WTC11 (cell line): ENCODE results near the gene PPP1R3E. TPM values are rescaled to one million over a fixed set of nuclear protein-coding genes. Genes with fewer than 3 reads are reported as not detected.

Experiments used
- ATAC-seq: fragments of 200-7000 bp; cut with Tn5 transposase; 2 replicates; pipeline ENCODE4 v1.10.0; 2021; ENCODE audit warnings: mild to moderate bottlenecking, moderate library complexity
- CTCF ChIA-PET: fragments of 300-600 bp; sonication (Branson Sonifier 250); formaldehyde crosslinking; loops from one replicate; lab custom pipeline; 2021; ENCODE audit warnings: antibody characterized with exemption; lab: Charles Lee
- POLR2A ChIA-PET: fragments of 350-600 bp; sonication (Branson Sonifier 250); formaldehyde crosslinking; loops from one replicate; lab custom pipeline; 2021; ENCODE audit warnings: antibody characterized with exemption; lab: Charles Lee
- DNase-seq: peaks from one replicate; pipeline ENCODE4 v3.0.0; 2021; ENCODE audit warnings: low spot score
- H3K27ac Mint-ChIP-seq: 2 replicates; pipeline ENCODE4 v1.8.0; 2021; ENCODE audit warnings: mixed read lengths
- H3K27me3 Mint-ChIP-seq: 2 replicates; pipeline ENCODE4 v1.8.0; 2021; ENCODE audit warnings: low read depth, mild to moderate bottlenecking, moderate library complexity, mixed read lengths
- H3K36me3 Mint-ChIP-seq: 2 replicates; pipeline ENCODE4 v1.8.0; 2021; ENCODE audit warnings: mixed read lengths
- H3K4me1 Mint-ChIP-seq: 2 replicates; pipeline ENCODE4 v1.8.0; 2022; ENCODE audit warnings: mixed read lengths
- H3K4me3 Mint-ChIP-seq: 2 replicates; pipeline ENCODE4 v1.8.0; 2021; ENCODE audit warnings: mild to moderate bottlenecking, moderate library complexity, mixed read lengths
- H3K9me3 Mint-ChIP-seq: 2 replicates; pipeline ENCODE4 v1.8.0; 2021; ENCODE audit warnings: mixed read lengths
- AFF4 ChIP-seq: sonication (generic); formaldehyde crosslinking; IDR thresholded peaks from 2 replicates; pipeline ENCODE4 v1.8.1; 2023; ENCODE audit warnings: mild to moderate bottlenecking, missing genetic modification reagents, borderline replicate concordance
- CTCF ChIP-seq: fragments of 200-600 bp; IDR thresholded peaks from 2 replicates; pipeline ENCODE4 v1.8.0; 2022; ENCODE audit warnings: antibody characterized with exemption
- FOXP1 ChIP-seq: sonication (generic); formaldehyde crosslinking; IDR thresholded peaks from 2 replicates; pipeline ENCODE4 v1.8.0; 2022; ENCODE audit warnings: missing genetic modification reagents, mild to moderate bottlenecking, moderate library complexity, borderline replicate concordance
- GTF2I ChIP-seq: fragments of 250-450 bp; sonication (Bioruptor Pico); conservative IDR thresholded peaks from 2 replicates; pipeline ENCODE4 v1.4.0; 2021; ENCODE audit warnings: mild to moderate bottlenecking
- MAX ChIP-seq: sonication (generic); formaldehyde crosslinking; IDR thresholded peaks from 2 replicates; pipeline ENCODE4 v1.8.0; 2022; ENCODE audit warnings: mild to moderate bottlenecking, missing genetic modification reagents
- PRDM15 ChIP-seq: sonication (generic); formaldehyde crosslinking; IDR thresholded peaks from 2 replicates; pipeline ENCODE4 v1.8.0; 2022; ENCODE audit warnings: missing genetic modification reagents
- SMAD4 ChIP-seq: sonication (generic); formaldehyde crosslinking; IDR thresholded peaks from 2 replicates; pipeline ENCODE4 v1.8.0; 2022; ENCODE audit warnings: mild to moderate bottlenecking, missing genetic modification reagents
- TEAD1 ChIP-seq: sonication (generic); formaldehyde crosslinking; IDR thresholded peaks from 2 replicates; pipeline ENCODE4 v1.8.0; 2022; ENCODE audit warnings: mild to moderate bottlenecking, missing genetic modification reagents
- USF1 ChIP-seq: sonication (generic); formaldehyde crosslinking; IDR thresholded peaks from 2 replicates; pipeline ENCODE4 v1.8.0; 2022; ENCODE audit warnings: mild to moderate bottlenecking, missing genetic modification reagents
- ZNF219 ChIP-seq: sonication (generic); formaldehyde crosslinking; IDR thresholded peaks from 2 replicates; pipeline ENCODE4 v1.8.0; 2023; ENCODE audit warnings: missing genetic modification reagents, mild to moderate bottlenecking, borderline replicate concordance
- ZNF281 ChIP-seq: sonication (generic); formaldehyde crosslinking; IDR thresholded peaks from 2 replicates; pipeline ENCODE4 v1.8.0; 2023; ENCODE audit warnings: mild to moderate bottlenecking, missing genetic modification reagents
- ZNF512 ChIP-seq: sonication (generic); formaldehyde crosslinking; IDR thresholded peaks from 2 replicates; pipeline ENCODE4 v1.8.1; 2022; ENCODE audit warnings: missing genetic modification reagents, borderline replicate concordance
- total RNA-seq: library from RNA; stranded (reverse); gene quantifications from 3 replicates; pipeline ENCODE4 v1.2.3, GENCODE V29; 2021

PPP1R3E gene
- total RNA-seq, 1 experiment from 2014 or later: 7.4 TPM

GRCh38 chr14:23259426-23259825 lies 43.2 kb downstream of the PPP1R3E start (continued):
- TF ChIP-seq AFF4 (CRISPR knock-in tag) (no peak), ZNF219 (CRISPR knock-in tag) (no peak), PRDM15 (CRISPR knock-in tag) (no peak), FOXP1 (CRISPR knock-in tag) (no peak), MAX (CRISPR knock-in tag) (no peak), GTF2I (CRISPR knock-in tag) (no peak), SMAD4 (CRISPR knock-in tag) (no peak), ZNF512 (CRISPR knock-in tag) (no peak)

GRCh38 chr14:23258256-23258655 lies 44.4 kb downstream of the PPP1R3E start:
- H3K36me3 Mint-ChIP-seq: no peaks in the 10 kb centered on the region
- POLR2A ChIA-PET: interaction anchor here (1.2 kb wide), 1 partner anchor 163 kb away, joined by 4 read pairs; the partner anchor contains the start of genes ACIN1 and C14orf119
- H3K27me3 Mint-ChIP-seq: peaks cover 11% of the 10 kb centered on the region
- peak overlapping the region; percentile 68 for H3K27ac Mint-ChIP-seq
- H3K4me1 Mint-ChIP-seq: peaks cover 23% of the 10 kb centered on the region
- DNase-seq (no peak), ATAC-seq (no peak)
- CTCF ChIA-PET: interaction anchor here (1.5 to 2.4 kb wide), 2 partner anchors 138 to 189 kb away, joined by 3 to 17 read pairs; no protein-coding TSS in a partner anchor
- H3K9me3 Mint-ChIP-seq: no peaks in the 10 kb centered on the region
- no peak overlapping the region for H3K4me3 Mint-ChIP-seq
- TF ChIP-seq ZNF281: no peak
- TF ChIP-seq USF1 (CRISPR knock-in tag): no peak
- TF ChIP-seq TEAD1: no peak
- no peak for TF ChIP-seq CTCF
- TF ChIP-seq, all 79 proteins: peak for 0
